WTC11 (cell line): ENCODE measurements around the gene YWHAQ. TPM values are rescaled to one million over a fixed set of nuclear protein-coding genes. Genes with fewer than 3 reads are reported as not detected.

ENCODE experiments used
- ATAC-seq: fragments of 200-7000 bp; cut with Tn5 transposase; 2 replicates; pipeline ENCODE4 v1.10.0; 2021; ENCODE audit warnings: mild to moderate bottlenecking, moderate library complexity
- CTCF ChIA-PET: fragments of 300-600 bp; sonication (Branson Sonifier 250); formaldehyde crosslinking; loops from one replicate; lab custom pipeline; 2021; ENCODE audit warnings: antibody characterized with exemption; lab: Charles Lee
- POLR2A ChIA-PET: fragments of 350-600 bp; sonication (Branson Sonifier 250); formaldehyde crosslinking; loops from one replicate; lab custom pipeline; 2021; ENCODE audit warnings: antibody characterized with exemption; lab: Charles Lee
- DNase-seq: peaks from one replicate; pipeline ENCODE4 v3.0.0; 2021; ENCODE audit warnings: low spot score
- H3K27ac Mint-ChIP-seq: 2 replicates; pipeline ENCODE4 v1.8.0; 2021; ENCODE audit warnings: mixed read lengths
- H3K27me3 Mint-ChIP-seq: 2 replicates; pipeline ENCODE4 v1.8.0; 2021; ENCODE audit warnings: low read depth, mild to moderate bottlenecking, moderate library complexity, mixed read lengths
- H3K36me3 Mint-ChIP-seq: 2 replicates; pipeline ENCODE4 v1.8.0; 2021; ENCODE audit warnings: mixed read lengths
- H3K4me1 Mint-ChIP-seq: 2 replicates; pipeline ENCODE4 v1.8.0; 2022; ENCODE audit warnings: mixed read lengths
- H3K4me3 Mint-ChIP-seq: 2 replicates; pipeline ENCODE4 v1.8.0; 2021; ENCODE audit warnings: mild to moderate bottlenecking, moderate library complexity, mixed read lengths
- H3K9me3 Mint-ChIP-seq: 2 replicates; pipeline ENCODE4 v1.8.0; 2021; ENCODE audit warnings: mixed read lengths
- ATF1 ChIP-seq: sonication (generic); formaldehyde crosslinking; IDR thresholded peaks from 2 replicates; pipeline ENCODE4 v1.8.1; 2023; ENCODE audit warnings: mild to moderate bottlenecking, moderate library complexity, missing genetic modification reagents
- CTCF ChIP-seq: fragments of 200-600 bp; IDR thresholded peaks from 2 replicates; pipeline ENCODE4 v1.8.0; 2022; ENCODE audit warnings: antibody characterized with exemption
- E2F4 ChIP-seq: sonication (generic); formaldehyde crosslinking; IDR thresholded peaks from 2 replicates; pipeline ENCODE4 v1.8.1; 2022; ENCODE audit warnings: low read depth, mild to moderate bottlenecking, moderate library complexity, missing genetic modification reagents, borderline replicate concordance
- EMX1 ChIP-seq: fragments of 250-450 bp; sonication (Bioruptor Pico); IDR thresholded peaks from 2 replicates; pipeline ENCODE4 v1.8.0; 2021; ENCODE audit warnings: mild to moderate bottlenecking
- ESRRA ChIP-seq: sonication (generic); formaldehyde crosslinking; IDR thresholded peaks from 2 replicates; pipeline ENCODE4 v1.8.1; 2022; ENCODE audit warnings: mild to moderate bottlenecking, missing genetic modification reagents, borderline replicate concordance
- FOXP1 ChIP-seq: sonication (generic); formaldehyde crosslinking; IDR thresholded peaks from 2 replicates; pipeline ENCODE4 v1.8.0; 2022; ENCODE audit warnings: missing genetic modification reagents, mild to moderate bottlenecking, moderate library complexity, borderline replicate concordance
- FOXP4 ChIP-seq: sonication (generic); formaldehyde crosslinking; IDR thresholded peaks from 2 replicates; pipeline ENCODE4 v1.8.0; 2022; ENCODE audit warnings: mild to moderate bottlenecking, missing genetic modification reagents
- HMGXB4 ChIP-seq: sonication (generic); formaldehyde crosslinking; IDR thresholded peaks from 2 replicates; pipeline ENCODE4 v1.8.1; 2023; ENCODE audit warnings: mild to moderate bottlenecking, moderate library complexity, missing genetic modification reagents
- JAZF1 ChIP-seq: fragments of 250-450 bp; sonication (Bioruptor Pico); IDR thresholded peaks from 2 replicates; pipeline ENCODE4 v1.9.0; 2021; ENCODE audit warnings: moderate library complexity, mild to moderate bottlenecking, inconsistent platforms
- MLX ChIP-seq: sonication (generic); formaldehyde crosslinking; IDR thresholded peaks from 2 replicates; pipeline ENCODE4 v1.8.1; 2023; ENCODE audit warnings: mild to moderate bottlenecking, missing genetic modification reagents, moderate library complexity
- MYBL2 ChIP-seq: sonication (generic); formaldehyde crosslinking; IDR thresholded peaks from 2 replicates; pipeline ENCODE4 v1.8.1; 2023; ENCODE audit warnings: mild to moderate bottlenecking, moderate library complexity, missing genetic modification reagents
- NFE2L1 ChIP-seq: sonication (generic); formaldehyde crosslinking; IDR thresholded peaks from 2 replicates; pipeline ENCODE4 v1.8.1; 2023; ENCODE audit warnings: missing genetic modification reagents
- NR2C2 ChIP-seq: sonication (generic); formaldehyde crosslinking; IDR thresholded peaks from 2 replicates; pipeline ENCODE4 v1.8.0; 2022; ENCODE audit warnings: mild to moderate bottlenecking, missing genetic modification reagents
- PRRX2 ChIP-seq: fragments of 250-450 bp; sonication (Bioruptor Pico); IDR thresholded peaks from 2 replicates; pipeline ENCODE4 v1.8.0; 2021; ENCODE audit warnings: mild to moderate bottlenecking
- RORB ChIP-seq: fragments of 250-450 bp; sonication (Bioruptor Pico); IDR thresholded peaks from 2 replicates; pipeline ENCODE4 v1.9.0; 2021; ENCODE audit warnings: mild to moderate bottlenecking
- SMAD4 ChIP-seq: sonication (generic); formaldehyde crosslinking; IDR thresholded peaks from 2 replicates; pipeline ENCODE4 v1.8.0; 2022; ENCODE audit warnings: mild to moderate bottlenecking, missing genetic modification reagents
- TCF7 ChIP-seq: sonication (generic); formaldehyde crosslinking; IDR thresholded peaks from 2 replicates; pipeline ENCODE4 v1.8.0; 2022; ENCODE audit warnings: mild to moderate bottlenecking, low read depth, missing genetic modification reagents, moderate library complexity
- ZNF263 ChIP-seq: sonication (generic); formaldehyde crosslinking; IDR thresholded peaks from 2 replicates; pipeline ENCODE4 v1.8.1; 2022; ENCODE audit warnings: low read depth, mild to moderate bottlenecking, moderate library complexity, missing genetic modification reagents
- ZNF317 ChIP-seq: sonication (generic); formaldehyde crosslinking; IDR thresholded peaks from 2 replicates; pipeline ENCODE4 v1.8.1; 2023; ENCODE audit warnings: low read depth, mild to moderate bottlenecking, moderate library complexity, missing genetic modification reagents, borderline replicate concordance
- ZNF416 ChIP-seq: fragments of 250-450 bp; sonication (Bioruptor Pico); IDR thresholded peaks from 2 replicates; pipeline ENCODE4 v1.9.0; 2021; ENCODE audit warnings: mild to moderate bottlenecking, inconsistent platforms
- ZNF512 ChIP-seq: sonication (generic); formaldehyde crosslinking; IDR thresholded peaks from 2 replicates; pipeline ENCODE4 v1.8.1; 2022; ENCODE audit warnings: missing genetic modification reagents, borderline replicate concordance
- total RNA-seq: library from RNA; stranded (reverse); gene quantifications from 3 replicates; pipeline ENCODE4 v1.2.3, GENCODE V29; 2021

The YWHAQ gene
- total RNA-seq, 1 experiment from 2014 or later = 395 TPM

- ATAC-seq = no peak
- no peaks in the 10 kb centered on the region for H3K27me3 Mint-ChIP-seq
- H3K9me3 Mint-ChIP-seq = no peaks in the 10 kb centered on the region
- no peak overlapping the region for H3K4me3 Mint-ChIP-seq
- POLR2A ChIA-PET = interaction anchor here (0.6 to 0.7 kb wide), 2 partner anchors 13 to 120 kb away, joined by 3 to 4 read pairs; no protein-coding TSS in a partner anchor
- H3K36me3 Mint-ChIP-seq = no peaks in the 10 kb centered on the region
- peak overlapping the region; percentile 78 for H3K27ac Mint-ChIP-seq
- TF ChIP-seq E2F4 (CRISPR knock-in tag) (no peak), ZNF263 (CRISPR knock-in tag) (no peak), ATF1 (CRISPR knock-in tag) (no peak), TCF7 (CRISPR knock-in tag) (no peak), PRRX2 (CRISPR knock-in tag) (no peak)
- H3K4me1 Mint-ChIP-seq = peaks cover 41% of the 10 kb centered on the region
- no peak for DNase-seq
- CTCF ChIA-PET = no interaction called here
Observed at GRCh38 chr2:9548506-9548905, 82.3 kb downstream of the YWHAQ start.

GRCh38 chr2:9547262-9547991 is 83.4 kb downstream of the YWHAQ start:
- peak; percentile 51 for ATAC-seq
- no peaks in the 10 kb centered on the region for H3K9me3 Mint-ChIP-seq
- no peak overlapping the region for H3K4me3 Mint-ChIP-seq
- CTCF ChIA-PET = no interaction called here
- DNase-seq = no peak
- 0 out of 2 replicates have a peak, but pooled peaks cover 3% of the 10 kb centered on the region for H3K36me3 Mint-ChIP-seq
- no peak for TF ChIP-seq HMGXB4 (CRISPR knock-in tag)
- TF ChIP-seq JAZF1 (CRISPR knock-in tag) = no peak
- TF ChIP-seq NR2C2 (CRISPR knock-in tag) = no peak
- TF ChIP-seq SMAD4 = no peak
- no peak for TF ChIP-seq CTCF
- no peak for TF ChIP-seq FOXP4 (CRISPR knock-in tag)
- TF ChIP-seq RORB (CRISPR knock-in tag) = no peak
- no peak for TF ChIP-seq EMX1 (CRISPR knock-in tag)
- TF ChIP-seq ZNF416 (CRISPR knock-in tag) = no peak
- TF ChIP-seq ZNF317 (CRISPR knock-in tag) = no peak
- TF ChIP-seq ESRRA (CRISPR knock-in tag) = no peak
- TF ChIP-seq MYBL2 (CRISPR knock-in tag) = no peak
- no peak for TF ChIP-seq ZNF512 (CRISPR knock-in tag)
- no peak for TF ChIP-seq MLX
- TF ChIP-seq NFE2L1 (CRISPR knock-in tag) = no peak
- TF ChIP-seq FOXP1 = no peak
- H3K27ac Mint-ChIP-seq = peak overlapping the region; percentile 5; the same call in 1 of the 2 replicates
- POLR2A ChIA-PET = no interaction called here
- peaks cover 35% of the 10 kb centered on the region for H3K4me1 Mint-ChIP-seq
- H3K27me3 Mint-ChIP-seq = no peaks in the 10 kb centered on the region
